Psoas muscle (tissue), 8 donors: ENCODE measurements around the gene BID. TPM values are rescaled to one million over a fixed set of nuclear protein-coding genes. Genes with fewer than 3 reads are reported as not detected.

ENCODE experiments used
- ATAC-seq, 4 donors: fragments of 200-7000 bp; cut with Tn5 transposase; one replicate each; pipeline ENCODE4 v1.9.1; 2020; ENCODE audit warnings: moderate library complexity in 3 of 4, mild to moderate bottlenecking in 2 of 4
- DNase-seq, 2 donors: peaks; one replicate each; pipeline ENCODE4 v3.0.0-alpha.2; 2020
- H3K27ac ChIP-seq: fragments of 200-600 bp; one replicate; pipeline ENCODE4 v1.8.0; 2022
- H3K27me3 ChIP-seq, 3 donors: fragments of 200-600 bp in 1 of 3; one replicate each; pipeline versions ENCODE4 v1.6.1 to v1.8.0; 2013 to 2022; ENCODE audit warnings: low read length in 2 of 3, mild to moderate bottlenecking in 2 of 3, moderate library complexity in 1 of 3; ENCODE audit not compliant: insufficient read depth in 3 of 3
- H3K36me3 ChIP-seq, 2 donors: fragments of 200-600 bp in 1 of 2; one replicate each; pipeline versions ENCODE4 v1.6.1 to v1.8.0; 2013 to 2022; ENCODE audit warnings: low read depth in 1 of 2, mild to moderate bottlenecking in 1 of 2, moderate library complexity in 1 of 2; ENCODE audit not compliant: insufficient read depth in 1 of 2
- H3K4me1 ChIP-seq: fragments of 200-600 bp; one replicate; pipeline ENCODE4 v1.8.0; 2022
- H3K4me3 ChIP-seq: fragments of 200-600 bp; one replicate; pipeline ENCODE4 v1.8.0; 2022; ENCODE audit warnings: mild to moderate bottlenecking
- H3K9me3 ChIP-seq: fragments of 200-600 bp; one replicate; pipeline ENCODE4 v1.8.0; 2022
- WGBS, 3 donors: extraction: QIAGEN DNeasy Blood & Tissue Kit; methylation state at CpG; one replicate each; pipeline versions ENCODE4 v1.1.6 to v1.1.7; 2013; 5-methylcytosine and 5-hydroxymethylcytosine counted together
- intact Hi-C, 2 donors: fragments of 100-400 bp; cut with DNase I; formaldehyde crosslinking; loops; one replicate each; pipeline versions ENCODE4 v1.11.0 to v1.14.2; 2022
- polyA plus RNA-seq, 3 donors: library from polyadenylated mRNA; stranded (reverse); fragments of 200-250 nt; gene quantifications; one replicate each; pipeline ENCODE4 v1.2.3, GENCODE V29; 2013
- total RNA-seq, 4 donors: library from RNA; stranded (reverse); fragmentation: NEBNext Ultra II Directional in 2 of 4; extraction: Animal tissue kit (Norgen Biotek cat#: 25700) in 2 of 4; gene quantifications; one replicate each; pipeline versions ENCODE4 v1.2.1 to v1.2.4, GENCODE V29; 2021 to 2023
- TF ChIP-seq, protein P1 (sequence below): fragments of 200-600 bp; IDR thresholded peaks from one replicate; pipeline ENCODE4 v1.8.0; 2022; ENCODE audit warnings: antibody characterized with exemption
- donor health status: healthy with polysubstance abuse.
- donor health status: DM: no; HTN: no; CAD: no; lungs with moderate emphysema.
- donor health status: Bipolar disorder and iron deficiency.
- donor health status: healthy.
- donor health status: DM: yes; HTN: yes; CAD: no.
- donor health status: DM: no; HTN: no; CAD: no.
- donor health status: DM: no; HTN: no; CAD: no.
- donor health status: DM: yes; HTN: yes; CAD: no.

The BID gene
- total and polyA plus RNA-seq, 7 donors, result 5.6 to 27.4 (median 9.9) TPM

DNA sequence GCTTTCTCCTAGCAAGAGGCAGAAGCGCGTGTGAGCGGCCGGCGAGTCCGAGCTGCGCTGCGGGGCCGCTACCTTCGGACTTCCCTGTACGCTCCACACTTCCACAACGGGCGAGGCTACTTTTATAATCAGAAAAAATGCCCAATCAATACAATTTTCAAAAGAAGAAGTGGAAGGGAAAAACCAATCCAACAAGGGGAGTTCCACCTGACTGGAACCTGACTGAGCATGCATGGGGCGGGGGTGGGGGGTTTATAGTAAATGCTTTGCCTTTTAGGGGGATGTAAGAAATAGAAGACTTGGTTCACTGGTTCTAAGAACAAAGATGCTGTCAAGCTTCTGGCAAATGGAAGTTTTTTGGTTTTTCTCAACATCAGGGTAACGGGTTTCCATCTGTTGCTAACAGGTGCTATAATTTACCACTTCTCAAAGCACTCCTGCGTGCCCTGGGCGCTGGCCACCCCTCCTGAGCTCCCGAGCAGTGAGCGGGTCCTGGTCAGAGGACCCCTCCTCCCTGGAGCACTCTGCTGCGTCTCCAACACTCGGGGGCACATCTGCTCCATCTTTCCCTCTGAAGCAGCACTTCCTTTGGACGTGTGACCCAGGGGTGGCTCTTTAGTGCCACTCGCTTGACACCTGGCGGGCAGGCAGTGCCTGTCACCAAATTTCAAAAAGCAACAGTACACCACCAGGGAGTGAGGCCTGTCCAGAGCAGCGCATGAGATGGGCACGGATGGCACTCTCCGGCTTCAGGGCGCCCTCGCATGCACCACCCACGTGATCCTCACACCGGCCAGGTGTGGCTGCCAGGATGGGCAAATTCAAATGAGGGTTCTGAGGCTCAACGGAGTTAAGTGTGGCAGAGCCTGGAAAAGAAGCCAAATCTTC, 21.6 kb upstream of the BID start:
- no peaks in the 10 kb centered on the region for H3K27me3 ChIP-seq
- peaks cover 0 to 8% of the 10 kb centered on the region in 2 donors for H3K36me3 ChIP-seq
- no peaks in the 10 kb centered on the region for H3K9me3 ChIP-seq
- intact Hi-C loops, result no loop called here
- H3K4me1 ChIP-seq, result no peaks in the 10 kb centered on the region
- DNase-seq, result no peak
- H3K27ac ChIP-seq, result no peak overlapping the region
- no peak for ATAC-seq
- H3K4me3 ChIP-seq, result no peak overlapping the region
- TF ChIP-seq, protein P1, sequence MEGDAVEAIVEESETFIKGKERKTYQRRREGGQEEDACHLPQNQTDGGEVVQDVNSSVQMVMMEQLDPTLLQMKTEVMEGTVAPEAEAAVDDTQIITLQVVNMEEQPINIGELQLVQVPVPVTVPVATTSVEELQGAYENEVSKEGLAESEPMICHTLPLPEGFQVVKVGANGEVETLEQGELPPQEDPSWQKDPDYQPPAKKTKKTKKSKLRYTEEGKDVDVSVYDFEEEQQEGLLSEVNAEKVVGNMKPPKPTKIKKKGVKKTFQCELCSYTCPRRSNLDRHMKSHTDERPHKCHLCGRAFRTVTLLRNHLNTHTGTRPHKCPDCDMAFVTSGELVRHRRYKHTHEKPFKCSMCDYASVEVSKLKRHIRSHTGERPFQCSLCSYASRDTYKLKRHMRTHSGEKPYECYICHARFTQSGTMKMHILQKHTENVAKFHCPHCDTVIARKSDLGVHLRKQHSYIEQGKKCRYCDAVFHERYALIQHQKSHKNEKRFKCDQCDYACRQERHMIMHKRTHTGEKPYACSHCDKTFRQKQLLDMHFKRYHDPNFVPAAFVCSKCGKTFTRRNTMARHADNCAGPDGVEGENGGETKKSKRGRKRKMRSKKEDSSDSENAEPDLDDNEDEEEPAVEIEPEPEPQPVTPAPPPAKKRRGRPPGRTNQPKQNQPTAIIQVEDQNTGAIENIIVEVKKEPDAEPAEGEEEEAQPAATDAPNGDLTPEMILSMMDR, result no peak
- WGBS, 3 donors, result 93 to 95% (median 93%) methylated on average over 32 of the region's 32 CpGs

DNA sequence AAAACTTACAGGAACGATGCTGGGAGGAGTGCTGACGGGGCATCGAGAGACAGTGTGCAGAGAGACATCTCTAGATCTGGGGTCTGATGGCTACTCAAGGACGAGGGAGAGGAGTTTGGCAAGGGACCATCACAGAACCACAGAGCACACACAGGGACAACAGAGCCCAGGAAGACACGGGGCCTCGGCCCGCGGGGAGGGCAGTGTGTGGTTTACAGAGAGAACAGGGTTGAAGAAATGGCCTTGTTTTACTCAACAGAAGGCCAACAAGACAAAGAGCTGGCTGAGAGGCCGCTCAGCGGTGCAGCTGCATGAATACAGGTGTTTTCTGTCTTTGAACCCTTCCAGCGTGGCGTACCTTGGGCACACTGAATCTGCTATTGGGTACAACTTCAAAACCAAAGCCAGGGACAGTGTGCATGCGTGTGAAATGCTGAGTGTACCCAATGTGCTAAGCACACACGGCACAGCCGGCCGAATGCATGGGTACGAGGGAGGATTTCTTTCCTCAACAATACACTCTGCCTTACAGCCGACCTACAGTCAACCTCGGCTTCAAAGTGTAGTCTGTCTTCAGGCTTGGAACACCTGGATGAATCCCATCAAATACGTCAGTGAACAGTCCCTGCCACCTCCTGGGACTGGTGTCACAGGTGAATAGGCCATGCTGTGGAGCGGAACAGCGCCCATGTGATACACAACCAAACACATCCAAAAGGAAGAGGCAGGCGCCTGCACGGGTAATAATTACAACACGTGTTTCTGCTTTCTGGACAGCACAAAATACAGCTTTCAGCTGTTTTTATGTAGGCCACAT, 20.7 kb upstream of the BID start:
- Histone ChIP-seq H3K27ac (no peak overlapping the region), H3K27me3 (no peaks in the 10 kb centered on the region), H3K4me1 (no peaks in the 10 kb centered on the region), H3K36me3 (peaks cover 0 to 18% of the 10 kb centered on the region in 2 donors), H3K9me3 (no peaks in the 10 kb centered on the region), H3K4me3 (no peak overlapping the region)
- WGBS, 3 donors, result 90 to 93% (median 91%) methylated on average over 25 of the region's 25 CpGs
- intact Hi-C loops, result no loop called here
- TF ChIP-seq, protein P1, result no peak
- no peak for DNase-seq
- ATAC-seq, result no peak

DNA sequence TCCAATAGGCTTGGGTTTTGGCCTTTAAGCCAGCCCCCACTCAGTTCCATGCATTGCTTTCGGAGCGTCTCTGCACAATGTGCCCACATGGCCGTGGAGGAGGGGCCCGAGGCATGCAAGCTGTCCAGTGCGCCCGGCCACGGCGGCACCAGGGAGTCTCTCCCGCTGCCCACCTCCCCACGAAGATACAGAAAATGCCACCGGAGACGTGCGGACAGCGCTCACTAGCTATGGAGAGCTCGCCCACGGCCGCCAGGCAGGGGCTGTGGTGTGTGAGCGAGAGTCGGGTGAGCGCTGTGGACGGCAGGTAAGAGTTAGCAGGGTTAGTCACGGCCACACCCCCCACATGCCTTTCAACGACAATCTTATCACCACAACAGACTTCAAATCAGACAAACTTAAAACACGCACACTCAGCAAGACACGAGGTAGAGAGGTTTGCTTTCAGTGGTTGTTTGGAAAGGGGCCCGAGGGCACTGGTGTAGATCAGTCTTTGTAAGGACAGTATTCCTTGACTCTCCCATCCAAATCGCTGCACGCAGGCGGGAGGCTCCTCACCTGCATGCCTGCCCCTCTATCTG, 18.7 kb upstream of the BID start:
- DNase-seq (no peak), ATAC-seq (no peak)

DNA sequence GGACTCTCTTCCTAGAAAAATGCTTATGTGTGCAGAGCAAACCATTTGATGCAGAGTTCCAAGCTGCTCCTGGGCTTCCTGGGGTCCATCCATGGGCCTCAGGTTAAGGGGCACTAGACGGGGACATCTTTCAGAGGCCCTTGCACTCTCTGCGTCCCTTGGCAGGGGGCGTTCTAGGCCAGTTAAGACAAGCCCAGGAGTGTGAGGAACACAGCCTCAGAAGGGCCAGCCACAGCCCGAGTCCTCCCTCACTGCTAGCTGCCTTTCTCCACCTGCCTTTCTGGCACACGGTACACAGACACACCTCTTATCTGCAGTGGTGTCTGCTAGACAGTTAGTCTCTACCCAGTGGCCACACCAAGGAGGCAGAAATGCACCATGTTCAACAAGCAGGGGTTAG, 18.0 kb upstream of the BID start:
- H3K27ac ChIP-seq, result no peak overlapping the region
- intact Hi-C loops, result no loop called here
- peaks cover 5% of the 10 kb centered on the region for H3K4me1 ChIP-seq
- TF ChIP-seq, protein P1, result no peak
- no peak for DNase-seq
- H3K36me3 ChIP-seq, result peaks cover 0 to 37% of the 10 kb centered on the region in 2 donors
- H3K27me3 ChIP-seq, result no peaks in the 10 kb centered on the region
- H3K4me3 ChIP-seq, result no peak overlapping the region
- no peak for ATAC-seq
- H3K9me3 ChIP-seq, result no peaks in the 10 kb centered on the region
- 76 to 85% (median 76%) methylated on average over 4 to 5 of the region's 5 CpGs for WGBS, 3 donors

More for the DNA sequence above, 18.7 kb upstream of the BID start:
- WGBS, 3 donors, result 91 to 94% (median 92%) methylated on average over 29 of the region's 29 CpGs
- Histone ChIP-seq H3K27ac (no peak overlapping the region), H3K4me1 (no peaks in the 10 kb centered on the region), H3K4me3 (no peak overlapping the region), H3K9me3 (no peaks in the 10 kb centered on the region), H3K27me3 (no peaks in the 10 kb centered on the region), H3K36me3 (peaks cover 0 to 37% of the 10 kb centered on the region in 2 donors)
- intact Hi-C loops, result no loop called here
- TF ChIP-seq, protein P1, result no peak
